GM18520 (cell line): ENCODE data around the gene UBE2R2.
"Not testable (repeated sequence)": the region's sequence is repeated elsewhere in the genome, so short reads cannot be mapped to it uniquely, and the experiment has no call there.

Experiments
- ATAC-seq: cut with Tn5 transposase; IDR thresholded peaks from one replicate; pipeline ENCODE4 v1.9.1; 2021; ENCODE audit not compliant: unreplicated experiment

UBE2R2 gene

DNA sequence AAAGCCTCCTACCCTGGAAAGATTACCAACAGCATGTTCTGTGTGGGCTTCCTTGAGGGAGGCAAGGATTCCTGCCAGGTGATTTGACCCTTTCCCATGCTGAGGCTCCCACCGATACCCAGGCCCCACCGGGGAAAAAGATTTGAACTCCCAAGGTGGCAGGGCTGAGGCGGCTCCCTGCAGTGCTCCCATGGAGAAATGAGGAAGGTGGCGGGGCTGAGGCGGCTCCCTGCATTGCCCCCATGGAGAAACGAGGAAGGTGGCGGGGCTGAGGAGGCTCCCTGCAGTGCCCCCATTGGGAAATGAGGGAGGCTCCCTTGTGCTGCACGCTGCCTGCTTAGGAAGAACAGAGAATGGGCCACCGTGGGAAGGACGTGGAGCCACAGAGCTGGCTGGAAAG is 18.4 kb upstream of the UBE2R2 start:
- no peak for ATAC-seq

DNA sequence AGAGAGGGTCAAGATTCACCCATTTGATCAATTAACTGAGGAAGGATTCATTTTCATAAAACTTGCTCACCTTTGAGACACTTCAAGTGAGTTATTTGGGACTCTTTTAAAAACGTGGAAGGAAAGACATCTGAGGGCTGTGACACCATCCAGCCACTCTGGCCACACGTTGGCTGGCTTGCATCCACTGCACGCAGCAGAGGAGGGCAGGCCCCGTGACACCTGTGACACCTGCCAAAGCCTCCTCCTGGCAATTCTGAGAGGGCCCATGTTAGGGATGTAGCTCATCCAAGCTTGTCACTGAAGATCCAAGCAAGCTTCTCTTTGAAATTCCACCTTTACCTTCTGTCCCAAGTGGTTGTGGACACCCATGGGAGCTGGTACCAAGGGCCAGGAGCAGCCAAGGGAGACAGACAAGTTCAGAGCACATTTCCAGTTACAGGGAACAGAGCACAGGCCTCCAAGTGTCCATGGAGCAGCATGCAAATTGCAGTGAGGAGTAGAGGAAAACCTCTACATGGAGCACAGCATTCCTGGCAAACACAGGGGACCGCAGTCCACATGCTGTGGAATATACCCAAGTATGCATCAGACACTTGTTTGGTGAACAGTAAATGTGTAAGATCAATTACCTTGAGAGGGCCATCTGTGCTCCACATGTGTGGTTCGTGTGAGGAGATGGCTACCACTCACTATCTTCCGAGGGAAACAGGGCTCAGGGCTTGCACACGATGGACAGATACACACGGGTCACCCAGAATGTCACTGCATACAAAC is 16.8 kb upstream of the UBE2R2 start:
- no peak for ATAC-seq

DNA sequence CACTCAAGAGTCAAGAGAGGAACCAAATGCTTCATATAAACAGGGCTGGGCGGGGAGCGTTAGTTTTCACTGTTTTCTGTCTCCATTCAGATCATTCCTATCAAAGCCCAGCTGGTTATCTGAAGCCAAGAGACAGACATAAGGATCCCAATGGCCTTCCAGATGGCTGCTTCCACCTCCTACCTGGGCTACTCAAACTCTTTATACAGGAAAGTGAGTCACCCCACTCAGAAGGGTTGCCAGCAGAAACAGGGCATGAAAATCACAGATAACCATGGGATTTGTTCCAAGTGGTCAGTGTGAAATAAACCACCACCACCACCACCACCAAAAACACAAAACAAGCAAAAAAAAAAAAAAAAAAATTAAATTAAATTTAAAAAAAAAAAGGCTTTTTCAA is 16.1 kb upstream of the UBE2R2 start:
- ATAC-seq, result no peak

DNA sequence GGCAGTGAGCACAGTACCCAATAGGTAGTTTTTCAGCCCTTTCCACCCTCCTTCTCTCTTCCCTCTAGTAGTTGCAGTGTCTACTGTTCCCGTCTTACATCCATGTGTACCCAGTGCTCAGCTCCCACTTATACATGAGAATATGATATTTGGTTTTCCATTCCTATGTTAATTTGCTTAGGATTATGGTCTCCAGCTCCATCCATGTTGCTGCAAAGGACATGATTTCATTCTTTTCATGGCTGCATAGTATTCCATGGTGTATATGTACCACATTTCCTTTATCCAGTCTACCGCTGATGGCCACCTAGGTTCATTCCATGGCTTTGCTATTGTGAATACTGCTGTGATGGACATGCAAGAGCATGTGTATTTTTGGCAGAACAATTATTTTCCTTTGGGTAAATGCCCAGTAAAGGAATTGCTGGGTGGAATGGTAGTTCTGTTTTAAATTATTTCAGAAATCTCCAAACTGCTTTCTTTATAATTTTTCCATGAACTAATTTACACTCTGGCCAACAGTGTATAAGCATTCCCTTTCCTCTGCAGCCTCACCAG is 14.9 kb upstream of the UBE2R2 start:
- not testable (repeated sequence) for ATAC-seq

DNA sequence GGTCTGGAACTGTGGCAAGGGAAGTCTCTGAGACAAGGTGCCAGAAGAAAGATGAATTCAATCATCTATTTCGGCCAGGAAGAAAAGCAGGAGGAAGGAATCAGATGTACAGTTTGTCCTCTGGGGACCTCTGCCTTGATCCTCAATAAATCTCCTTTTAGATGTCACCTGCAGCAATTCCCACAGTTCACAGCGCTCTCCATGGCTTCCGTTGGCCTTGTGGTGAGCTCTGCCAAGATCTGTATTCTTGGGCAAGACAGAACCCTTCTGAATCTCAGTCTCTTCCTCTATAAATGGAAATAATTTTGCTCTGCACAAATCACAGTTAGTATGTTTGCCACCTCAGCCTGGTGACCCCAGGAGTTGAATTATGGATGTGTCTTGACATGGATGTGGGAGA is 12.8 kb upstream of the UBE2R2 start:
- ATAC-seq, result not testable (repeated sequence)

DNA sequence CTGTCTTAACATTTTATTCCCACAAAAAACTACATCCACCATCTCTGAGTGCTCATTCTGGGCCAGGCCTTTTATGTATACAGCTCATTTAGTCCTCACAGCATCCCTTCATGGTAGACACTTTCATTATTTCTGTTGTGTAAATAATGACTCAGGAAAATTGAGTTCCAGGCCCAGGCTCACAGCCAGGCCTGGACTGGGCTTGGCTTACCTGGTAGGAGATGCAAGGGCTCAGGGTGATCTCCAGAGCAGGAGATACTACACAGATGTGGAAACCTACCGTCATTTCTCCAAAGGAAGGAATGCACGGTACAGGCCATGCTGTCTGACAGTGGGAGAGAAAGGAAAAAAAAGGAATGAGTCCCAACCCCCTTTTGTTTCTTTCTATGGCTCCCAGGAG is 9.8 kb upstream of the UBE2R2 start:
- not testable (repeated sequence) for ATAC-seq

DNA sequence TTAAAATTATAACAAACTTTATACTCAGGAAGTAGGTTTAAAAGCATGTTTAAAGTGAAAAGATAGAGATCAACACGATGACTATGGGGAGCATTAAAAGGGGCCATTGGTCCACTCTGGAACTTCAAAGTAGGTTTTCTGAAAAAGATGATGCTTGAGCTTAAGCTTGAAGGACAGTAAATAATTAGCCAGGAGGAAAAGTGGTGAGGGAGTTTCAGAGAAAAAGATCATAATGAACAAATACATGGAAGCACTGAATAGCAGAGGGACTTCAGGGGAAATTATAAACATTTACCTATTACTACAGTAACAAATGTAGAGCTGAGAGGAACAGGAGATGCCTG is 8.0 kb upstream of the UBE2R2 start:
- not testable (repeated sequence) for ATAC-seq

DNA sequence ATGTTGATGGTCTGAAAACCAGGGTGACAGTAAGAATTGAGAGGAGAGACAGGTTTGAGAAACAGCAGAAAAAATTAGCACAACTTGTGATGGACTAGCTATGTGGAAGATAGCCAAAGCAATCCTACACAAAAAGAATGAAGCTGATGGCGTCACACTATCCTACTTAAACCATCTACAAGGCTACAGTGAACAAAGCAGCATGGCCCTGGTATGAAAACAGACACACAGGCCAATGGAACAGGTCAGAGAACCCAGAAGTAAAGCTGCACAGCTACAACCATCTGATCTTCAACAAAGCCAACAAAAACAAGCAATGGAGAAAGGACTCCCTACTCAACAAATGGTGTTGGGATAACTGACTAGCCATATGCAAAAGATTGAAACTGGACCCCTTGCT is 7.5 kb upstream of the UBE2R2 start:
- ATAC-seq, result no peak

DNA sequence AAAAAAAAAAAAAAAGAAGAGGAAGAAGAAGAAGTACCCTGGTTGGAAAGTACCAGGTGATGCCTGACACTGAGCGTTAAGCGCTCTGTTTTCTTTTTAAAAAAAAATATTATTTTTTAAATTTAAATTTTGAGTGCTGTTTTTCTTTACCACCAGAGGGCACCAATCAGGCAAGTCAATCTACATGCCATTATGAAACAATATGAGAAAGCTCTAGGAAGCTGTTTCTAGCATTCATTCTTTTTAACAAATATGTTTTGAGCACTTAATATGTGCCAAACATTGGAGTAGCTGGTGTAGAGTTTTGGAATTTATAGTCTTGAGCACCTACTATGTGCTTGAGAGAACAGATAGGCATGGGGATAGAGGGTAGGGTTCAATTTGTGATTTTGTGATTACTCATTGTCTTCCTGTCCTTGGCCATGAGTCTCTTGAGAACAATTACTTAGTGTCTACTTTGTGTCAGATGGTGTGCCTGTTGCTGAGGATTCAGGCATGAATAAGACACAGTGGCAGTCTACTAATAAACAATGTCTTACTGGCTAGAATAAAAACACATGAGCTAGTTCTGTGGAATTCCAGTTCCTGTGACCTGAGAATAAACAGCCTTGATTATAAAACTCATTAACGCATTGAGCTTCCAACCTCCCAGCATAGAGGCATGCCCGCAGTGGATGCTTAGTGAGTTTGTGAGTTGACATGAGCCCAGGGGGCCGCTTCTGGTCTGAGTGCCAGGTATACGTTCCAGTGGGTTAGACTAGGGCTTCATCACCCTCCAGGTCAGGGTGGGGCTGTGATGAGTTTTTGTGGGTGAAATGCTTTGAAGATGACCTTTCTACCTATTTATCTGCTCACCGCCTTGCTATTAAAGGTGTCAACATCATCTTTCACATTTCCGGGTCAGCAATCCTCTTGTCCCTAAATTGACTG is 3.0 kb upstream of the UBE2R2 start:
- ATAC-seq, result no peak

DNA sequence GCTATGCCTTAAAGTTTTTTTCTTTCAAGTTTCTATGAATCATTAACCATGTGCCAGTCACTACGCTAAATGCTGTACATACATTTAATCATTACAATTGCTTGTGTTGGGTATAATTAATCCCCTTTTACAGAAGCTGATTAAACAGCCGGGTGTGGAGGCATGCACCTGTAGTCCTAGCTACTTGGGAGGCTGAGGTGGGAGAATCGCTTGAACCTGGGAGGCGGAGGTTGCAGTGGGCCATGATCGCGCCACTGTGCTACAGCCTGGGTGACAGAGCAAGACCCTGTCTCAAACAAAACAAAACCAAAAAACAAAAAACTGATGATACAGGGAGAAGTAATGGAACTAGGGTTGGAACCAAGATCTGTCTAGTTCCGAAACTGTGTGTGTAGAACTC is 1.2 kb upstream of the UBE2R2 start:
- no peak for ATAC-seq

DNA sequence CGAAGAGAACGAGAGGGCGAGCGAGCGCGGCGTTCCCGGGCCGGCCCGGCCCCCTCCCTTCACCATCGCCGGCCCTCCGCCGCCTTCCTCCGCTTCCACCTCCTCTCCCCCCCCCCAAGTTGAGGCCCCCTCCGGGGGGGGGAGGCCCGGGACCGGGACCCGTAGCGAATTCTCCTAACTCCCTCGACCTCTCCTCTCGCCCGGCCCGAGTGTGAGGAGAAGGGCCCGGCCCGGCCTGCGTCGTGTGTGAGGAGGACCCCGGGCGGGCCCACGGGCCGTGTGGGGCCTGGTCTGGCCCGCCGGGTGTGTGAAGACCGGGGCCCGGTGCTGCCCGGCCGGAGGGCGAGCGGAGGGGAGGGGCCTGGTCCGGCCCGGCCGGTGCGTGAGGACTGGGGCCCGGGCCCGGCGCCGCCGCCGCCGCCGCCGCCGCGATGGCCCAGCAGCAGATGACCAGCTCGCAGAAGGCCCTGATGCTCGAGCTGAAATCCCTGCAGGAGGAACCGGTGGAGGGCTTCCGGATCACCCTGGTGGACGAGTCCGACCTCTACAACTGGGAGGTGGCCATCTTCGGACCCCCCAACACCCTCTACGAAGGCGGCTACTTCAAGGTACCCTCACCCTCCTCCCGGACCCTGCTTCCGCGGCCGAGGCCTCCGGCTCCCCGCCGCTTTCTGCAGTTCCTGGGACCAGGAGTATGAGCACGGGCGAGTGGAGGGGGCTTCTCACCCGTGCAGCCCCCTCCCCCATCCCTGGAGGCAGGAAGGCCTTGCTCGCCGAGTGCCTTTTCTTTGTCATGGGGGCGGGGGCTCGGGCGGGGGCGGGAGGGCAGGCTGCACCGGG is 587 bp downstream of the UBE2R2 start:
- no peak for ATAC-seq

DNA sequence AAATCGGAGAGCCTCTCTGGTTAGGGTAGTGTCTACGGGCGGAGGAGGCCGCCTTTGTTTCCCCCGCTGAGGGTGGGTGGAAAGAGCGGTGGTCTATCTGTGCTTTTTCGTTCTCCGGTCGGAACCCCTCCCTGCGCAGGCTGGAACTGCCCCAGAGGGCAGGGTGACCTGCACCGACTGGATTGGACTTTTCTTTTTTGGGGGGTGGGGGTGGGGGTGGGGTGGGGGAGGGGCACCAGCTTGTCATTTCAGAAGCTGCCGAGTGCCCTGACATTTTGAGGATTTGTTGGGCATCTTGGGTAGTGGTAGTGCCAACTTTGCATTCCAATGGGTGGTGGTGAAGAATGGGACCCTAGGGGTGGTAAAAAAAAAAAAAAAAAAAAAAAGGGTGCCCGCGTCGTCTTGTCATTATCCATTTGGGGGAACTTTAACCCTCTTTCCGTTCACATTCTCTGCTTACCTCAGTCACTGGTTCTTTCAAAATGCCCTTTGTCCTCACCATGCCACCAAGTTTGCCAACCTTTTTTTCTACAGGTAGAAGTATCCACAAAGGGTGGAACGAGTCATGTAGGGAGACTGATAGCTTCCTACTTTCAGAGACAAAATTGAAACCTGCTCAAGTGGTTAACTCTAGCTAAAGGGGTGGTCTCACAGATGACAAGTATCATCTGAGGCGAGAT is 1.3 kb downstream of the UBE2R2 start:
- ATAC-seq, result no peak

DNA sequence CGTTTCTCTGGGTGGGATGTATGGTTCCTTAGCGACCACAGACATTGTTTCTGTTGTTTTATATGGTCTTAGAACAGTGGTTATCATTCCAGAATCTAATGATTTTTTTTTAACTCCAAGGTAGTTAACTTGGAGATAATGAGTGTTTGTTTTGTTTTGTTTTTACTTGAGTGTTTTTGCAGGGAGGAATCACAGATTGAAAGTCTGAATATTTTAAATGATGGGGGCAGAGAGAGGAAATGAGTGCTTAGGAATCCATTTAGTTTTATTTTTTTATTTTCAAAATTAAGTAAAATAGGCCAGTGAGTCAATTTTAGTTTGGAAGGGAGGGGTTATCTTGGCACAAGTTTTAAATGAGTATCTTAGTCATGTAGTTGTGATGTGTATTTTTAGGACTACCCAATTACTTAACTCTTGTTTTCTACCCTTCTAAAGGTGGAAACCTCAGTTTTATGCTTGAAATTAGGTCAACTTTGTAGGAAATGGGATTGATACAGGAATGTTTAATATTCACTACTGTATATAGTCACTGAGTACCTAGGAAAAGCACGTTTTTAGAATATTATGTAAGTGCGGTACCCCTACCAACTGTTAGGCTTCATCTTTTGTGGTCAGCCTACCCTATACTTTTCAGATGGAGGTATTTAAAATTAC is 2.0 kb downstream of the UBE2R2 start:
- no peak for ATAC-seq

DNA sequence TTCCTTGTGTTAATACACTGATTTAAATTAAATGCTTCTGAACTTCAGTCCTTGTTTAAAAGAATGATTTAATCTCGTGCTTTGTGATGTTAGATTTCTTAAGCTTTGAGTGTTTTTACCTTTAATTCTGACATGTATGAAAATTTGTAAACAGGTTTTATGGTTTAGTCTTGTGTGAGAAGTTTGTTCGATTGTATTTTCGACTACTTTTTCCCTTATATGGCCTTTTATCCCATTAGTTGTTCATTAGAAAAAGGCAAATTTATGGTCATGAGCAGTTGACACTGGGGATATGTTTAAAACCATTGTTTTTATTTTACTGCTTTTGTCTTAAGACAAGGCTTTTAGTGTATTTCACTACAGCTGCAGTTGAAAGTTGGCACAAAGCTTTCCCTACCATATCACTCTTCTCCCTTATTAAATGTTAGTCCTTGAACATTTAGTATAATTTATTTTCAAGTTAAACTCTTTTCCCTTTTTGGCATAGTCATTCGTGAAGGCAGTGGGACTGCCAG is 3.3 kb downstream of the UBE2R2 start:
- ATAC-seq, result no peak

DNA sequence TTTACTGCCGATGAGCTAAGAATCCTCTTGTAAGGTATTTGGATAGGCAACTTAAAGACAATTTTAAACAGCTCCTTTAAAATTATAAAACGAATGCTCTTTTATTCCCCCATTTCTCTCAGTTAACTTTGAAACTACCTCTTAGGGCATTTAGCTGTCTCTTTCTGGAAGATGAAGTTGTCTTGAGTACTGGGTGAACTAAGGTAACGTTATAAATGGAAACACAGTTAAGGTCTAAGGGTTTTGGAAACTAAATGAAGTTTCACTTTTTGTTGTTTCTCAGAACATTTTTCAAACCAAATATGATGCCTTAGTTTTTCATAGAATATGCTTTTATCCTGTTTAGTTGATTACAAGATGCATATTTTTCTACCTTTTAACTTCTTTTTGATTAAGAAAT is 6.8 kb downstream of the UBE2R2 start:
- ATAC-seq, result no peak

DNA sequence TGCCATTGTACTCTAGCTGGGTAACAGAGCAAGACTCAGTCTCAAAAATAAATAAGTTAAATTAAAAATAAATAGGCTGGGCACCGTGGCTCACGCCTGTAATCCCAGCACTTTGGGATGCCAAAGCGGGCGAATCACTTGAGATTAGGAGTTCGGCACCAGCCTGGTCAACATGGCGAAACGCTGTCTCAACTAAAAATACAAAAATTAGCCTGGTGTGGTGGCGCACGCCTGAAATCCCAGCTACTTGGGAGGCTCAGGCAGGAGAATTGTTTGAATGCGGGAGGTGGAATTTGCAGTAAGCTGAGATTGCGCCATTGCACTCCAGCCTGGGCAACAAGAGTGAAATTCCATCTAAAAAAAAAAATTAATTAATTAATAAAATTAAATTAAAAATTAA is 10.3 kb downstream of the UBE2R2 start:
- not testable (repeated sequence) for ATAC-seq

DNA sequence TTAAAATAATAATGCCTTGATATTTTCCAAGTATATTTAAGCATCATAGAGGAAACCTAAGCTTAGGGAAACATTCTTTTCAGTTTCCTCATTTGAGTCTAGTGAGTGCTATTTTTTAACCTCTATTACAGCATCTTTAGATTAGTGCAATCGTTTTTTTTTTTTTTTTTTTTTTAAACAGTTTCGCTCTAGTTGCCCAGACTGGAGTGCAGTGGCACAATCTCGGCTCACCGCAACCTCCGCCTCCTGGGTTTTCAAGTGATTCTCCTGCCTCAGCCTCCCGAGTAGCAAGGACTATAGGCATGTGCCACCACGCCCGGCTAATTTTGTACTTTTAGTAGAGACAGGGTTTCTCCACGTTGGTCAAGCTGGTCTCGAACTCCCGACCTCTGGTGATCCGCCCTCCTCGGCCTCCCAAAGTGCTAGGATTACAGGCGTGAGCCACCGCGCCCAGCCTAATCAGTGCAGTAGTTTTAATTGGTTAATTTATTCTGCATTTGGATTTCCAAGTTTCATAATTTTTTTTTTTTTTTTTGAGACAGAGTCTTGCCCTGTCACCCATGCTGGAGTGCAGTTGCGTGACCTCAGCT is 12.8 kb downstream of the UBE2R2 start:
- ATAC-seq, result not testable (repeated sequence)

DNA sequence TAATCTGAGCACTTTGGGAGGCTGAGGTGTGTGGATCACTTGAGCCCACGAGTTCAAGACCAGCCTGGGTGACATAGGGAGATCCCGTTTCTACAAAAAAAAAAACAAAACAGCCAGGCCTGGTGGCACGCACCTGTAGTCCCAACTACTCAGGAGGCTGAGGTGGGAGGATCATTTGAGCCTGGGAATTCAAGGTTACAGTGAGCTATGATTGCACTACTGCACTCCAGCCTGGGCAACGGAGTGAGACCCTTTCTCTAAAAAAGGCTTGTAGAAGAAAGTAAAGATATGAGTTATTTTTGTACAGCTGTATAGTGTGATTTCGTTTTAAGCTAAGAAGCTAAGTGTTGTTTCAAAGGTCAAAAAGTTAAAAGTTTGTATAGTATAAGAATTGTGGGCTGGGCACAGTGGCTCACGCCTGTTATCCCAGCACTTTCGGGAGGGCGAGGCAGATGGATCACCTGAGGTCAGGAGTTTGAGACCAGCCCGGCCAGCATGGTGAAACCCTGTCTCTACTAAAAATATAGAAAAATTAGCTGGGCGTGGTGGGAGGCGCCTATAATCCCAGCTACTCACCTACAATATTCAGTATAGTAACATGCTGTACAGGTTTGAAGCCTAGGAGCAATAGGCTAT is 18.8 kb downstream of the UBE2R2 start:
- no peak for ATAC-seq

DNA sequence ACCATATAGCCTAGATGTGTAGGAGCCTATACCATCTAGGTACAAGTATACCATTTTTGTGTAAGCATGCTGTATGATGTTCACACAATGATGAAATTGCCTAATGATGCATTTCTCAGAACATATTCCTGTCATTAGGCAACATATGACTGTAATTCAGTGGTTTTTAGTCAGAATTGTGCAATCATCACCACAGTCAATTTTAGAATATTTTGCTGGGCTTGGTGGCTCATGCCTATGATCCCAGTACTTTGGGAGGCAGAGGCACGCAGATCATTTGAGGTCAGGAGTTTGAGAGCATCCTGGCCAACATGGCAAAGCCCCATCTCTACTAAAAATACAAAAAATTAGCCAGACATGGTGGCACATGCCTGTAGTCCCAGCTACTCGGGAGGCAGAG is 19.3 kb downstream of the UBE2R2 start:
- ATAC-seq, result not testable (repeated sequence)
